Activated CD8-positive, alpha-beta memory T cell treated with anti-CD3 and anti-CD28 coated beads for 48 hours (primary cell): ENCODE results near the gene AGPAT2.

Experiments used
- DNase-seq, 3 experiments: peaks; one replicate each; pipeline ENCODE4 v3.0.0-alpha.2; 2020; ENCODE audit warnings: low read depth in 2 of 3, low spot score in 2 of 3

AGPAT2 gene

DNA sequence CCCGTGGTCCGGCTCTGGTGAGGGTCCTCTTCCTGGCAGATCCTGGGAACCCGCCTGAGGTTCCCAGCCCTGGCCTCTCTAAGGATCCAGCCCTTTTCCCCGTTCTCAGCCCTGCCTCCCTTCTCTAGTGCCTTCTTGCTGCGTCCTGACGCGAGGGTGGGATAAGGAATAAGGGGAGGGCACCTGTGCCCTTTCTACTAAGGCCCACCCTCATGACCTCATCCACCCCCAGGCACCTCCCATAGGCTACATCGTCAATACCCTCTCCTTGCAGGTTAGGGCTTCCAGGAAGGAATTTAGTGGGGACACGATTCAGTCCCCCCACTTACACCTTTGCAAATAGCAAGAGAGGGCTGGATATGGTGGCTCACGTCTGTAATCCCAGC is 14.4 kb upstream of the AGPAT2 start:
- no peak for DNase-seq

DNA sequence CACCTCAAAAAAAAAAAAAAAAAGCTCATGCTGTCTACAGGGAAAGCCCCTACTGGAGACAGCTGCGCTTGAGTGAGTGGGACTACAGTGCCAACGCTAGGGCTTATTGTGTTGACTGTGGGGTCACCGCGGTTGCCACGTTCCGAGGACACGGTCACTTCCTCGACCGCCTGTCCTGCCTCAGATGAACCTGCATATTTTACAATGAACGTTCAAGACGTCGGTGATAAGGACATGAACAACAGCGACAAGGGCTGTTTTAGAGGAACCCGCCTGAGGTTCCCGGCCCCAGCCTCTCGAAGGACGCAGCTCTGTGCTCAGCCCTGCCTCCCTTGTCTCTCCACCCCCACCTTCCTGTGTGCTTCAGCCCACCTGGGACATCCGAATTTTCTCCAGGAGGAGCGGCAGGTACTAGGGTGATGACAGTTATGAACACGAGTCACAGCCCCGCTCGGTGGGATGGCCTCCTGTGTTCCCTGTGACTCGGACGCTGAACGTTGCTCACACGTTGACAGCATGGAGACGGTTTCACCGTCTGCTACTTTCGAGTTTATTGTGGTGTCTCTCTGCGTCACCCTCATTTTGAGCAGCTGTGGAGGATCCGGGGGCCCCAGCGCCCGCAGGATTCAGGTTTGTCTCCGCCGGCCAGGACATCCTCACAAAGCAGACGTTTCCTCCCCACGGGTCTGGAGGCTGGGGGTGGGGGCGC is 13.9 kb upstream of the AGPAT2 start:
- peak in 1 of 3 experiments; percentile 50 for DNase-seq

DNA sequence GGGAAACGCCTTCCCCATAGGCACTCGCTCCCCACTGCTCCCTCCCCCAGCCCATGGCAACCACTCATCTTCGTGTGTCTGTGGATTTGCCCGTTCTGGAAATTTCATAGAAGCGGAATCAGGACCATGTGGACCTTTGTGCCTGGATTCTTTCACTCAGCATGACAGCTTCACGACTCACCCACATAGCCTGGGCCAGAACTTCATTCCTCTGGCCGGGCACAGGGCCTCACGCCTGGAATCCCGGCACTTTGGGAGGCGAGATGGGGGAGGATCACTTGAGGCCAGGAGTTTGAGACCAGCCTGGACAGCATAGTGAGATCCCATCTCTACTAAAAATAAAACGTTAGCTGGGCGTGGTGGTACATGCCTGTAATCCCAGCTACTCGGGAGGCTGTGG is 13.0 kb upstream of the AGPAT2 start:
- no peak for DNase-seq

DNA sequence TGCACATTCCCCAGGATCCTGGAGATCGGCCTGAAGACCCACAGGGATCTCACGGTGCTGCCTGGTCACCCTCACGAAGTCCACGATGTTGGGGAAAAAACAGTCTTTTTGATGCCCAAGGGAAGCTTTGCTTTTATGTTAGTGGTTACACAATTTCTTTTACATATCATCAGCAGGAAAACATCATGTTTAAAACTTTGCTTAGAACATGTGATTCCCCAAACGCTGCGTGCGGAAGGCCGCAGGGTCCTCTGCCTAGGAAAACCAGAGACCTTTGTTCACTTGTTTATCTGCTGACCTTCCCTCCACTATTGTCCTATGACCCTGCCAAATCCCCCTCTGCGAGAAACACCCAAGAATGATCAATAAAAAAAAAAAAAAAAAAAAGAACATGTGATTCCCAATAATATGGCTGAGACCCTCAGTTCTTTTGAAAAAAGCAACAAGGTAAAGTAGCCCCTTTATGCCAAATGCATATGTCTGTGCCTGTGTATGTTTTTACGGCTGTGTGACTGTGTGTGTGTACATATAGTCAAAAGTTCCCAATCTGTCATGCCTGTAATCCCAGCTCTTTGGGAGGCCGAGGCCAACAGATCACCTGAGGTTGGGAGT is 11.5 kb upstream of the AGPAT2 start:
- no peak for DNase-seq

DNA sequence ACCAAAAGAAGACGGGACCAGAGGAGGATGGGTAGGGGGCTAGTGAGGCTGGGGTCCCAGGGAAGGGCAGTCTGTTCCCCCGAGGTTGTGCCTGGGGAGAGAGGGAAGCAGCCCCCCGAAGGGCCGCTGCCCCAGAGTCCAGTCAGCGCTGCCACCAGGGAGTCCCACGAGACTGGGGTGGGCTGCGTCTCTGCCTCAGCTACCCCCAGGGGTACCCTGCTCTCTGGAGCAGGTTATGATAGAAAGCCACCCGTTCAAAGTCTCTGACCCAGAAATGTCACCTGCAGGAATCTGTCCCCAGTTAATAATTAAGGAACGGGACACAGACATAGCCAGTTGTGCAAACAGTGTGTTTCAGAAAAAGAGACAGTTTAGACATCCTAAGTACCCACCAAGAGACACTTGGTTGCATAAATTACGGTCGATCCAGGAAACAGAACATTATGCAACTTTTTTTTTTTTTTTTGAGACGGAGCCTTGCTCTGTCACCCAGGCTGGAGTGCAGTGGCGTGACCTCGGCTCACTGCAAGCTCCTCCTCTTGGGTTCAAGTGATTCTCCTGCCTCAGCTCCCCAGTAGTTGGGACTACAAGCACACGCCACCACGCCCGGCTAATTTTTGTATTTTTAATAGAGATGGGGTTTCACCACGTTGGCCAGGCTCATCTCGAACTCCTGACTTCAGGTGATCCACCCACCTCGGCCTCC is 10.7 kb upstream of the AGPAT2 start:
- no peak for DNase-seq

DNA sequence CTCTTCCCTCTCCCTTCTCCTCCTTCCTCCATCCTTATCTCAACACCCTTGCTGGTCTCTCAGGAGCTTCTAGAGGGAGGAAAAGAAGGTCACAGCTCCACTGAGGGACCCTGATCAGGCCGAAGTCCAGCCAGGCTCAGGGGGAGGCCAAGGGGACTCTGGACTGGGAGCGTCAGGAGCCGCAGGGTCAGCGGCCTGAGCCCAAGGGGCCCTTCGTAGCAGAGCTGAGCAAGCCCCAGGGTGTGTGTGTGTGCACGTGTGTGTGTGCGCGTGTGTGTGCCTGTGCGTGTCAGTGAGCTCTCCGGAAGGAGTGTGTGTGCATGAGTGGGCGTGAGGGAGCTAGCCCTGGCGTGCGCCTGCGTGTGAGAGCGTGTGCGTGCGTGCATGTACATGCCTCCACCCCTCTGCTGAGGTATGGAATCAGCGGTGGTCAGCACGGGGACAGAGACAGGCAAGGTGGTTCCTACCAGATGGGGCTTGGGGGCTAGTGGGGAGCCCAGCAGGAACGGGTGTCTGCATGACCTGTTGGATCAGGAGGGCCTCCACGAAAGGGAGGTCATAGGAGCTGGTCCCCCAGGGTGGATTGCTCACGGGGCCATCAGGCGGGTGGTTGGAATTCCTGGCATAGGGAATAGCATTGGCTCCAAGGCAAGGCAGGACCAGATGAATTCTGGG is 10.0 kb upstream of the AGPAT2 start:
- no peak for DNase-seq

DNA sequence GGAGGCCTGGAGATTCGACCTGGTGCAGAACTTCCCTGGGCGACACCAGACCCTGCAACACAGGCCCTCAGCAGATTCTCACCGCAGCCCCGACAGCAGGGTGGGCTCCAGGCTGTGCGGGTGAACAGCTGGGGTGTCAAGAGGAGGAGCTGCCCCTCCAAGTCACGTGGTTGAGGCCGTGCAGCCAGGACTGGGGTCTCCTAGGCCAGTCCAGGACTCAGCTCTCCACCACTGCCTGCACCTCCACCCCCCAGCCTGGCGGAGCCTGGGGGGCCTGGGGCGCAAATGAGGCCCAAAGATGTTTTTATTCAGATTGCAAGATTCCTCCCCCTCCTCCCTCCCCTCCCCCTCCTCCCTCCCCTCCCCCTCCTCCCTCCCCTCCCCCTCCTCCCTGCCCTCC is 9.2 kb upstream of the AGPAT2 start:
- DNase-seq, result no peak

DNA sequence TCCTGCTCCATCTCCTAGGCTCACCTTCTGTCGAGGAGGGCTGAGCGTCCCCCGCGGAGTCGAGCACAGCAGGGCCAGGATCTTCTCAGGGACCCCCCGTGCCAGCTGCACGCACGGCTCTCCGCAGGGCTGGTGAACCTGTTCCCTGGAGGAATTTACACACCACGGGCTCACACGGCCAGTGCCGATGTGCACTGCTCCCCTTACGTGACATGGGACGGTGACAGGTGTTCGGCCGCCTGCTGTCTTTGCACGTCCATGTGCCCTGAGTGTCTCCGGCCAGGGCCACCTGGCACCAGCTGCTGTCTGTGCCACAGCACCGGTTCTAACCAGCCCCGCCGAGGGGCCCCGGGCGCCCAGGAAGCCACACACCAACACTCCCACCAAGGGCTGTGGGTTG is 8.7 kb upstream of the AGPAT2 start:
- no peak for DNase-seq

DNA sequence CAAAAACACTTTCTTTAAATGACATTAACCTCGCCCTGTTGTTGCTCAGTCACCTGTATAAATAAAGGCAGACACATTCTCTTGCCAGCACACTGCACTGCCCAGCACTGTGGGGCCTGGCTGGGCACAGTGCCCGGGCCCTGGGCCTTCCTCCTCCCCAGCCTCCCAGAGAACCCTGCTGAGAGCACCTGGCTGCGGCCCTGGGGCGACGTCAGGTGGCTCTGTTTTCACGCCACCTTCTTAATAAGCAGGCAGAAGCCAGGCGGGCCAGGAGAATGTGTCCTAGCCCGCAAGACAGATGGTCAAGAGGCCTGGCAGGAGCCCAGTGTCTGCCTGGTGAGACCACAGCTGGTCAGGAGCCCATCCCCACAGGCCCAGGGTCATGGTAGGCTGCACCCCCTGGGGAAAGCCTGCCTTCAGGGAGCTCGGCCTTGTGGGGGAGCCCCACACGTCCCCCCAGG is 8.2 kb upstream of the AGPAT2 start:
- DNase-seq, result no peak

DNA sequence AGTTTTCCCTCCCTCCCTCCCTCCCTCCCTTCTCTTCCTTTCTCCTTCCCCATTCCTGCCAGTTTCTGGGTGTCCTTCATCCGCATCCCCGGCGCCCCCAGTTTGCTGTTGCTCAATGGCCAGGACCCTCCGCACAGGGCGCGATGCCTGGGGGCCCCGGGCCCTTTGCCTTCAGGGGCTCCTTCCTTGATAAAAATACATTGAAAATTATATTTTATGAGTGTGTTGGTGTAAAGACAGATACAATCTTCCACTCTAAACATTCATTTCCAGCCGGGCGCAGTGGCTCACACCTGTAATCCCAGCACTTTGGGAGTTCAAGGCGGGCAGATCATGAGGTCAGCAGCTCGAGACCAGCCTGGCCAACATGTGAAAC is 7.6 kb upstream of the AGPAT2 start:
- DNase-seq, result no peak

DNA sequence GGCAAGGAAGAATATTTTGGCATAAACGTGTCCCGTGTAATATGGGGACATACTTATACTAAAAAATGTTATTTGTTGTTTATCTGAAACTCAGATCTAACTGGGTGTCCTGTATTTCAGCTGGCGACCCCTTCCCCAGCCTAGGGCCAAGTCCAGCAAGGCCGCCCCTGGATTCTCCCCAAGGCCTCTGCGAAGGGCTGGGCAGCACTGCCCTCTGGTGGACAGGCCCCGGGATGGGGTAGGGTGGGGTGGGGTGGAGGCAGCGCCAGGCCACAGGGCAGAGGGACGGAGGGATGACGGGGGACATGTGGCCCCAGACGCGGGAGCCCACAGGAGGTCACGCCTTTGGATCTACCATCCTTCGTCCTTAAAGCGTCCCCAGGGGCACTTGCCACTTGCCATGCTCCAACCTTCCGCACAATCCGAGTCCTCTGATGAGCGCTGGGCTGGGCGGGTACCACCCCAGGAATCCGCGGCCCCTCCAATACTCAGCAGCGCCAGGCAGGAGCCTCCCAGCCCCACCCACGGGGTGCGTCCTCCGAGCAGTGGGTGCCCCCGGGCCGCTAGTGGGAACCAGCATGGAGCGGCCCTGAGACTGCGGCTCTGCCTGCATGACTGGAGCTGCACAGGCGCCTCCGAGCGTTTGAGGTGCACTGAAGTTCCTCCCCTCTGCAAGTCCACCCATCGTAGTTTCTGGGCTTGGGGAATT is 7.1 kb upstream of the AGPAT2 start:
- no peak for DNase-seq

DNA sequence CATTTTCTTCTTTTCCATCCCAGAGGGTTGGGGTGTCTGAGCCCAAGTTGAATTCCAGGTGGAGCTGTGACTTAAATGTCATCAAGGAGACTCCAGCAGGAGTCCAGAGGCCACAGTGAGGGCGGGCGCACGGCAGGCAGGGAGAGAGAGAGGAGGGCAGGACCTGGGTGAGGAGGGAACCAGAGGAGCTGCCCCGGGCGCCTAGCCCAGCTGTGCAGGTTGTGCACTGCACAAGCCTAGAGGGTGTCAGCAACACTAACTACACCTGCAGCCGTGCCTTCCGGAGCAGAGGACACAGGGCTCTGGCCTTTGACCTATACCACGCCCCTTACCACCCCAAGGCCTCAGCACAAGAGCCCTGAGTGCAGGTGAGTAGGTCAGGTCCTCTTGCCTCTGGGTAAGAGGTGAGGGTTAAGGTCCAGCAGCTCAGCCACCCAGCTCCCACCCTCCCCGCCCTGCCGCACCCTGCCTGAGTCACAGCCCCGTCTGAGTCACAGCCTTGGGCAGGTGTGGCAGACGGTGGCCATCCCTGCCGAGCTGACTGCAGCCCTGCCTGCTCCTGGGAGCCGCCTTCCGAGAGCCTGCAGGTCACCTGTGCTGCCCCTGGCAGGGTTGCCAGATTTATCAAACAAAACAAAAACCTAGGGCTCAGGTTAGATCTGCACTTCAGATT is 6.4 kb upstream of the AGPAT2 start:
- DNase-seq, result no peak

DNA sequence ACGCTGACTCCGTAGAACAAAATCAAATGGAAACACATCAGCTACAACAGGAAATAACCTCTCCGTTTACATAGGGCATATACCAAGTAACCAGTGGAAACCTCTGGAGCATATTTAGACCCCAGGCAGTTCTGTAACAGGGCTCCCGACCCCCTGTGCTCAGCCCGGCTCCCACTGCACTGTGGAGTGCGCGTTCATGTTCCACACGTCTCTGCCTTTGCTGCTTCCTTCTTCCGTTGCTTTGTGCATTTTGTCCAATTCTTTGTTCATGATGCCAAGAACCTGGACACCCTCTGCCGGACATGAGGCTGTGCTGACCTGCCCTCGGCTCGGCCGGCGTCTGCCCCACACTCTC is 5.9 kb upstream of the AGPAT2 start:
- DNase-seq, result no peak

DNA sequence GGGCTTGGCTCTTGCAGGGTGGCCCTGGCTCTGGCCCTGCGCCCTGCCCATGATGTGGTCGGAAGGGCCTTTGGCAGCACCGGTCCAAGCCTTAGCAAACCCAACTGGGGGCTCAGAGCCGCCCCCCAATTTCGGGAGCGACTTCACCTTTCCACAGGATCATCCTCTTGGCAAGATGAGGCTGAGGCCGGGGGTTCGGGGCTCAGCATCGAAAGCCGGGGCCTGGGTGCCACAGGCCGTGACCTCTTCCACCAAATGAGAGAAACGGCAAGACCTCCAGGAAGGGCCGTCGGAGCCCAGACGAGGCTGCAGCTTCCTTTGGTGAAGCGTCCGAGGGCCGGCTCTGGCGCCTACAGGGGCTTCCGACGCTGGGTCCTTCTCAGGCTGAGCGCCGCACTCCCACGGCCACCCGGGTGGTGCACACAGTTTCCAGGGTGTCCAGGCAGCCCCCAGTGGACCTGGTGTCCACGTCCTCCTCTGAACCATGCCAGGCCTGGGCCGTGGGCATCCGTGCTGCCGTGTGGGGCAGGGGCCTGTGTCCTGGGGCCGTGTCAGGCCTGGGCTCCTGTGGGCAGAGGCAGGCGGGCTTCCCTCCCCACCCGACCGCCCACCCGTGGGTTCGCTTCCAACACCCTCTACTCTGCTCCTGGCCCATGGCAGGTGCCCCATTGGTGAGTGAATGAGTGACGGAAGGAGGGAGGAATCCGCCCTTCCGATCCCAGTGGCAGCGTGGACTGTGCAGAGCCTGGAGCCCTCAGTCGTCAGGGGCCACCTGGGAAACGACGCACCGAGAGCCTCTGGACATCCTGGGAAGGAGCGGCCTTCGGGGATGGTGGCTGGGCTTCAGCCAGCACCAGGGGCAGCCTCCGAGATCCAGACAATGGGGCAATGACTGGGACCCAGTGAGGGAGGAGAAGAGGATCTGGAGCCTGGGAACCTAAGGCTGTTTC is 5.2 kb upstream of the AGPAT2 start:
- no peak for DNase-seq

DNA sequence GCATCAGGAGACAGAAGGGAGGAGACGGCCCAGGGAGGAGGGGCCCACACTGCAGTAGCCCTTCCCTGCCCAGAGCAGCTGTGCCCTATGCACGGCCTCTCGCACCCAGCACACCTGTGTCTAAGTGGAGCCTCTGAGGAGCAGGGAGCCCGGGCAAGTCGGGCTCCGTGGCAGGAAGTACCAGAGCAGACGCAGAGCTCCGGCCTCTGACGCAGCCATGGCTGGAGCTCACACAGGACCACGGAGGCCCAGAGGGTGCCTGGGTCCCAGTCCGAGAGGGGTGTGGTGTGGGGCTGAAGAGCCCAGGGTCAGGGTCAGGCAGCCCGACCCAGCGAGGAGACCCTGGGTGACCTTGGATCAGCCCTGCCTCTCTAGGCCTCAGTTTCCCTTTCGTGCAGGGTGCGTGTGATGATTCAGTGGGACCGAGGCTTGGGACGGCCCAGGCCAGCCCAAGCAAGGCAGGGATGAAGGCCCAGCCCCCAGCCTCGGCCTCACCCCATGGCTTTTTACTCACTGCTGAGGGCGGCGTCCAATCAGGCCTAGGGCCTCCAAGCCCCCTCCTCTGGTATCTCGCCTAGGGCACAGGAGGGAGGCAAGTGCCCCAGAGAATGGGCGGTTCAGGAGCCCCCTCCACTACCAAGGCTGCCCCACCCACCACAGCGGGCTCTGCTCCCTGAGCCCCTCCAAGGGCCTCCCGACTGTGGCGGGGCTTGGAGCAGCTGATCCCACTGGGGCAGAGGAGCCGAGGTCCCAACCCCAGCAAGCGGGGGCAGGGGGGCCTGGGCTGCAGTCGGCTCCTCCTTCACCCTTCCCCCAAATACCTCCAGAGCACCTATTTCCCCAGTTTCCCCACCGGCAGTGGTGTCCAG is 4.3 kb upstream of the AGPAT2 start:
- no peak for DNase-seq

DNA sequence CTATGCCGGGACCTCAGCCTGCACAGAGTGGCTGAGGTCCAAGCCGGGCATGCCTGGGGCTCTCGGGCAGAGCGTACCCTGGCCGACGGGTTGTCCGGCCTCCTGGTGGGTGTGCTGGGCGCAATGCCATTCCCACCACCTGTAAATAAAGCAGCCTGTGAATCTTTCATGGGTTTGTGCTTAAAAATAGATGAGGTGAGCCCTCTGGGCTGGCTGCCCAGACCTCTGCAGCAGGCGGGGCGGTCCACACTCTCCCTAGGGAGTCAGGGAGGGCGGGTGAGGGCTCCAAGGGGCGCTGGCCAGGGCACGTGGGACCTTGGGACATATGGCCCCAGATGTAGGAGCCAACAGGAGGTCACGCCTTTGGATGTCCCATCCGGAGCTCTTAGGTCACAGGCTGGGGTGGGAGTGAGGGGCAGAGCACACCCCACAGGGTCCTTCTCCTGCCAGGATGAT is 3.6 kb upstream of the AGPAT2 start:
- DNase-seq, result no peak

DNA sequence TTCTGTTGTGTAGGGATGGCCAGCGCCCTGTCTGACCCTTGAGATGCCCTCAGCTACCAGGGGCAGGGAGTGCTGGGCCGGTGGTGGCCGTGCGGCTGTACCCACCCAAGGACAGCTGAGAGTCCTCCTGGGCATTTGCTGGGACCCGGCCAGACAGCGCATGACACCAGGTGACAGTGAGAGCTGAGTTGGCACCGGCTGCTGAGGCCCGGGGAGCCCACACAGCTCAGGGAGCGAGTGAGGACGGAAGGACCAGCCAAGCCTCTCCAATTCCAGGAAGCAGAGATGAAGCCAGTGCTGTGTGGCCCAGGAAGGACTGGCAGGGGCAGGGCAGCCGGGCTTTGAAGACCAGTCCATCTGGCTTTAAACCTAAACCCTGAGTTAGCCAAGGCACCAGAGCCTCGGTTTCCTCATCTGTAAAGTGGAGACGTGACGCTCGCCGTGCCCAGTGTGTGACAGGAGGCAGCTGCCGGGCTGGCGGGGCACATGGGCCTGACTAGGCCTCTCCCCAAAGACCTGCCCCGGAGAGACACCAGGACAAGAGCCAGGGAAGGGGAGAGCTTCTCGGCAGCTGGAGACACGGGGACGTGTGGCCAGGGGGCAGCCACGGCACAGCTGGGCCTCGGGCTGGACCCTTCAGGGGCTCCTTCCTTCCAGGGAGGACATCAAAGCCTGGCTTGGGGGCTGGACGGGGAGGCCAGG is 3.0 kb upstream of the AGPAT2 start:
- no peak for DNase-seq

DNA sequence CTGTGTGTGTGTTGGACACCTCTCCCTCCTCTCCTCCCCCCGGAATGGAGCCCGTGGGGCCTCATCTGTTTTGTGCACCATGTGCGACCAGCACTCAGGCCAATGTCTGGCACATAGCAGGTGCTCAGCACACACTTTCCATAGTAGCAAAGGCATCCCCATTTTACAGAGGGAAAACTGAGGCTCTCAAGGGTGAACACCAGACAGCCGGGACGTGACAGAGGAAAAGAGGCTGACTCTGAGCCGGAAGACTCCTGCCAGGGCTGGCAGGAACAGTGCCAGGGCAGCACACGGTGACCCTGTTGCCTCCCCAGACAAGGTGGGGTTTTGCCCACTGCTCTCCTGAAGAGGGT is 1.8 kb upstream of the AGPAT2 start:
- no peak for DNase-seq
